ENCODE results near the gene PFDN6. TPM values are rescaled to one million over a fixed set of nuclear protein-coding genes. Genes with fewer than 3 reads are reported as not detected.
A peak's percentile ranks its signal among the peaks of the same experiment; 100 is the strongest.

Gene PFDN6
- total RNA-seq, 1 donor from 2014 or later: 52.9 TPM

DNA sequence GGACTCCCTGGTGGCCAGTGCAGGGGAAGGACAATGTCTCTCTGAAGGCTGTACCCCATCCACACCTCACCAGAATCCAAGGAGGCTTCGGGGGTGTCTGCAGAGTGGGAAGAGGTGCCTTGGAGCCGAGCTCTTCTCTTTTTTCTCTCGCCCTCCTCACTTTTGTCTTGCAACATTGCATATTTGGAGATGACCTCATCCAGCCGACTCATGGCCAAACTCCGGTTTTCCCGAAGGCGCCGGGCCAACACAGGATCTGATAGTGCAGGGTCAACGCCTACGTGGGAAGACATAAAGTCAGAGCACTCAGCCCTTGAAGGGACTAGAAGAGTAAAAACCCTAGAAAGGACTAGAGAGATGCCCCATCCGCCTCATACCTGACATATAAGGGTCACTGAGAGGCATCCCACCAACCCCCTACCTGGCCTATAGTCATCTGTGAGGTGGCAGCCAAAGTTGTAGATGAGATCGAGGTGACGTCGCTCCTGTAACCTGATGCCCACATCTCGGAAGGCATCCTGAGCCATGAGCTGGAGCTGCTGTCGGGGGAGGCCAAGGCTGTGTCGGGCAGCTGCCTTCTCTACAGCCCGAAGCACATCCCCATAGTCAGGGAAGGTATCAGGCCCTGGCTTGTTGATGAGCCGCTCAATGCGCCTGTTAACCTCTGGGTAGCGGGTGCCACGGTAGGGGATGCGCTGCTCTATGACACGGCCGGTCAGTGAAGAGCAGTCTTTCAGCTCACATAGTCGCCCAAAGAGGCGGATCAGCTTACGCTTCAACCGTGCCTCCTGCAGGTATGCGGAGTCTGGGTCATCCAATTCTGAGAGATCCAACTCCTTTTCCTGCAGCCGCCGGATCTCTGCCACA, 31.1 kb downstream of the PFDN6 start:
- Mint-ChIP-seq H3K9me3 (no peaks in the 10 kb centered on the region), H3K27me3 (no peaks in the 10 kb centered on the region), H3K27ac (peak overlapping the region; percentile 70), H3K4me3 (peak overlapping the region; percentile 86), H3K4me1 (ENCODE audit: unreplicated experiment) (peaks cover 60% of the 10 kb centered on the region), H3K36me3 (peaks cover 14% of the 10 kb centered on the region)
- DNase-seq (ENCODE audit: extremely low spot score, unreplicated experiment): no peak
- TF ChIP-seq, protein P1, sequence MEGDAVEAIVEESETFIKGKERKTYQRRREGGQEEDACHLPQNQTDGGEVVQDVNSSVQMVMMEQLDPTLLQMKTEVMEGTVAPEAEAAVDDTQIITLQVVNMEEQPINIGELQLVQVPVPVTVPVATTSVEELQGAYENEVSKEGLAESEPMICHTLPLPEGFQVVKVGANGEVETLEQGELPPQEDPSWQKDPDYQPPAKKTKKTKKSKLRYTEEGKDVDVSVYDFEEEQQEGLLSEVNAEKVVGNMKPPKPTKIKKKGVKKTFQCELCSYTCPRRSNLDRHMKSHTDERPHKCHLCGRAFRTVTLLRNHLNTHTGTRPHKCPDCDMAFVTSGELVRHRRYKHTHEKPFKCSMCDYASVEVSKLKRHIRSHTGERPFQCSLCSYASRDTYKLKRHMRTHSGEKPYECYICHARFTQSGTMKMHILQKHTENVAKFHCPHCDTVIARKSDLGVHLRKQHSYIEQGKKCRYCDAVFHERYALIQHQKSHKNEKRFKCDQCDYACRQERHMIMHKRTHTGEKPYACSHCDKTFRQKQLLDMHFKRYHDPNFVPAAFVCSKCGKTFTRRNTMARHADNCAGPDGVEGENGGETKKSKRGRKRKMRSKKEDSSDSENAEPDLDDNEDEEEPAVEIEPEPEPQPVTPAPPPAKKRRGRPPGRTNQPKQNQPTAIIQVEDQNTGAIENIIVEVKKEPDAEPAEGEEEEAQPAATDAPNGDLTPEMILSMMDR (conservative IDR thresholded peaks at IDR 0.05): no peak

DNA sequence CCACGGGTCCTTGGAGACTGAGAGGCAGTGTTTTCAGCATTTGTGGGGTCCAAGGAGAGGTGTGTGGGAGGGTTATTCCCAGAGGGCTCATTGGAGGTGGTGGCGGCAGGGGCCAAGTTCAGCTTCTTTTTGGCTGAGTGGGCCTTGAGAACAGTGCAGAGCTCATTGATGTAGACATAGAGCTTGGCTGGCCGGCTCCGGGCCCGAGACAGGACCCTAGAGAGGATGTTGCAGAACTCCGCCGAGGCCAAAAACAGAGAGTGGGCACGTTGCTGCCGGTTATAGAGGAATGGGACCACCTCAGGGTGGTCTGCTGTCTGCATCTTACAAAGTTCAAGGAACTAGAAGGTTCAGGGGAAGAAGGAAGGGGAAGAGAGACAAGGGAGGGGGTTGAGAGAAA, 31.8 kb downstream of the PFDN6 start:
- TF ChIP-seq, protein P1 (conservative IDR thresholded peaks at IDR 0.05): no peak
- Mint-ChIP-seq H3K4me1 (ENCODE audit: unreplicated experiment) (peaks cover 60% of the 10 kb centered on the region), H3K27me3 (no peaks in the 10 kb centered on the region), H3K4me3 (peak overlapping the region; percentile 86), H3K27ac (peak overlapping the region; percentile 70), H3K36me3 (peaks cover 14% of the 10 kb centered on the region), H3K9me3 (no peaks in the 10 kb centered on the region)
- DNase-seq (ENCODE audit: extremely low spot score, unreplicated experiment): no peak

DNA sequence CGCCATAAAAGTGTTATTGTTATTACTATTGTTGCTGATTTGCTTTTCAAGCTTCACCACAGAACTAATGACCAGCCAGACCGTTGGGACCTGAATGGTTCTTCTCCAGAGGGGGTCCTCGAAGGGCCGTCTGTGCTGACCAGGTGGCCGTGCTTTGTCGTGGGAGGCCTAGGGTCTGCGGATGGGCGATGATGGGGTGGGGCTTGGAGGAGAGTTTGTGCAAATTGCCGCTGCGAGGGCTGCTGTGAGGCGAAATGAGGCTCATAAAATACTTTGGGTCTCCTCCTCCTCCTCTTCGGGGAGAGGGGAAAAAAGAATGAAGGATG, 34.2 kb downstream of the PFDN6 start:
- peak overlapping the region; percentile 100 for H3K4me3 Mint-ChIP-seq
- H3K27me3 Mint-ChIP-seq: no peaks in the 10 kb centered on the region
- peaks cover 11% of the 10 kb centered on the region for H3K36me3 Mint-ChIP-seq
- no peak for DNase-seq (ENCODE audit: extremely low spot score, unreplicated experiment)
- H3K4me1 Mint-ChIP-seq (ENCODE audit: unreplicated experiment): peaks cover 42% of the 10 kb centered on the region
- peak overlapping the region; percentile 99 for H3K27ac Mint-ChIP-seq
- TF ChIP-seq, protein P1 (conservative IDR thresholded peaks at IDR 0.05): no peak
- H3K9me3 Mint-ChIP-seq: no peaks in the 10 kb centered on the region

DNA sequence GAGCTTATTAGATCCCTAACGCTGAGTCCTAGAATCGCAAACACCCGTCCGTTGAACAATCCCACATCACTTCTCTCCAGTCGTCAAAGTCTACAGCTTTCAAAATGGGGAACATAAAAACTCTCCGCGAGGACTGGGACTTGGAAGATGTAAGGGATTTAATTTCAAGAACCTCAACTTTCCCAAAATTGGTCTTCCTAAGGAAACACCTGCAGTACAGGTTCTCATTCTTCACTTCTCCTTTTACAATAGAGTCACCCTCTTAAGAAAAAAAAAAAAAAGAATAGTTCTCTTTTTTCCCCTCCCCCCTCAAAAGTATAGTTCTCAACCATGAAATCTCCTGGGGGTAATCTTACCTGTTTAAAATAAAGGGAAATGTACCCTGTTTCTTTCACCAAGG, 34.7 kb downstream of the PFDN6 start:
- H3K9me3 Mint-ChIP-seq: no peaks in the 10 kb centered on the region
- no peak overlapping the region for H3K27ac Mint-ChIP-seq
- H3K4me1 Mint-ChIP-seq (ENCODE audit: unreplicated experiment): peaks cover 38% of the 10 kb centered on the region
- TF ChIP-seq, protein P1 (conservative IDR thresholded peaks at IDR 0.05): no peak
- peaks cover 9% of the 10 kb centered on the region for H3K36me3 Mint-ChIP-seq
- peak overlapping the region; percentile 100 for H3K4me3 Mint-ChIP-seq
- no peak for DNase-seq (ENCODE audit: extremely low spot score, unreplicated experiment)
- no peaks in the 10 kb centered on the region for H3K27me3 Mint-ChIP-seq

DNA sequence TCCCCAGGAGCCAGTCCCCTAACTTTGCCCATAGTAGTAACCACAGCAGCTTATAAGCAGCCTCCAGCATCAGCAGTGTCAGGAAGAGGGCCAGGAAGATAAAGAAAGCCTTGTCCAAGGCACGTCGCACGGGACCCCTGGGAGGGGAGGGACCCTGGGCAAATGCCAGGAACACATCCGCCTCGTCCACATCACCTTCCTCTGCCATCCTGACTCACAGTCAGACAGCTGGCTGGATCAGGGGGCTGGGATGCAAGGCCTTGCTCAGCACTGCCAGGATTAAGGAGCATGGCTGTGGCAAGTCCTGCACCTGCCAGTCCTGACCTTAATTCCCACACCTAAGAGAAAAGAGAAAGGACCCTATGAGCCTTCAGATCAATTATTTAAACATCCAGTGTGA, 39.7 kb downstream of the PFDN6 start:
- Mint-ChIP-seq H3K36me3 (no peaks in the 10 kb centered on the region), H3K27me3 (peaks cover 3% of the 10 kb centered on the region), H3K4me3 (no peak overlapping the region), H3K9me3 (no peaks in the 10 kb centered on the region), H3K27ac (no peak overlapping the region), H3K4me1 (ENCODE audit: unreplicated experiment) (peaks cover 2% of the 10 kb centered on the region)
- TF ChIP-seq, protein P1 (conservative IDR thresholded peaks at IDR 0.05): no peak
- DNase-seq (ENCODE audit: extremely low spot score, unreplicated experiment): no peak

Data from type B pancreatic cell (in vitro differentiated cells).